Caco-2 (cell line): ENCODE results near the gene RAP2A. TPM values are rescaled to one million over a fixed set of nuclear protein-coding genes. Genes with fewer than 3 reads are reported as not detected.

Experiments used
- BruUV-seq: library from RNA; stranded (reverse); fragments of 400-500 nt; replicated peaks from 2 replicates; lab custom pipeline; 2021; lab: Mats Ljungman, UMichigan
- CTCF ChIA-PET: fragments of 300-600 bp; sonication (Branson Sonifier 250); formaldehyde crosslinking; loops from one replicate; lab custom pipeline; 2022; ENCODE audit warnings: antibody characterized with exemption; lab: Charles Lee
- POLR2A ChIA-PET: fragments of 300-600 bp; sonication (Branson Sonifier 250); formaldehyde crosslinking; loops from one replicate; lab custom pipeline; 2022; ENCODE audit warnings: antibody characterized with exemption; lab: Charles Lee
- DNase-seq, 2 experiments: peaks; one replicate each; pipeline versions ENCODE4 v3.0.0 to v3.0.0-alpha.2; 2020 to 2022
- H3K27me3 ChIP-seq: replicated peaks from 2 replicates; pipeline ENCODE4 v1.6.0; 2011; ENCODE audit warnings: low read length; ENCODE audit not compliant: control insufficient read depth, insufficient read depth
- H3K36me3 ChIP-seq: 2 replicates; pipeline ENCODE4 v1.5.1; 2011; ENCODE audit warnings: low read length; ENCODE audit not compliant: control insufficient read depth, insufficient read depth
- H3K4me1 ChIP-seq: fragments of 250-450 bp; sonication (Bioruptor Pico); 2 replicates; pipeline ENCODE4 v1.5.1; 2020; ENCODE audit warnings: mild to moderate bottlenecking
- H3K4me3 ChIP-seq: 2 replicates; pipeline ENCODE4 v1.5.1; 2011; ENCODE audit warnings: low read depth, mild to moderate bottlenecking, control low read depth, low read length
- H3K9me3 ChIP-seq: fragments of 250-450 bp; sonication (Bioruptor Pico); 2 replicates; pipeline ENCODE4 v1.5.1; 2020; ENCODE audit warnings: mild to moderate bottlenecking, moderate library complexity
- H3K27ac Mint-ChIP-seq: one replicate; pipeline ENCODE4 v1.8.0; 2022; ENCODE audit warnings: mixed read lengths; ENCODE audit not compliant: unreplicated experiment
- H3K27me3 Mint-ChIP-seq: one replicate; pipeline ENCODE4 v1.8.0; 2022; ENCODE audit warnings: mixed read lengths; ENCODE audit not compliant: insufficient read depth, unreplicated experiment
- H3K36me3 Mint-ChIP-seq: one replicate; pipeline ENCODE4 v1.8.0; 2022; ENCODE audit warnings: mild to moderate bottlenecking, mixed read lengths; ENCODE audit not compliant: insufficient read depth, unreplicated experiment
- H3K4me1 Mint-ChIP-seq: one replicate; pipeline ENCODE4 v1.8.0; 2022; ENCODE audit warnings: low read depth, mixed read lengths; ENCODE audit not compliant: unreplicated experiment
- H3K4me3 Mint-ChIP-seq: one replicate; pipeline ENCODE4 v1.8.0; 2022; ENCODE audit warnings: mild to moderate bottlenecking, moderate library complexity, mixed read lengths; ENCODE audit not compliant: unreplicated experiment
- H3K9me3 Mint-ChIP-seq: one replicate; pipeline ENCODE4 v1.8.0; 2022; ENCODE audit warnings: mixed read lengths; ENCODE audit not compliant: unreplicated experiment
- intact Hi-C: fragments of 100-400 bp; cut with micrococcal nuclease; formaldehyde crosslinking; loops from one replicate; pipeline ENCODE4 v1.10.0; 2022; ENCODE audit not compliant: unreplicated experiment
- total RNA-seq: library from RNA; stranded (reverse); gene quantifications from 2 replicates; pipeline ENCODE4 v1.2.3, GENCODE V29; 2022
- TF ChIP-seq, protein P1 (sequence below), 2 experiments: fragments of 200-600 bp in 1 of 2; IDR thresholded peaks; 1 replicate in 1 of 2; 2 replicates in 1 of 2; pipeline versions ENCODE4 v1.5.1 to v1.8.0; 2011 to 2022; ENCODE audit warnings: antibody characterized with exemption in 1 of 2, control low read depth in 1 of 2, inconsistent platforms in 1 of 2, low read depth in 1 of 2, low read length in 1 of 2, mild to moderate bottlenecking in 1 of 2, moderate library complexity in 1 of 2; ENCODE audit not compliant: insufficient read depth in 1 of 2, severe bottlenecking in 1 of 2, unreplicated experiment in 1 of 2

Gene RAP2A
- total RNA-seq, 1 experiment from 2014 or later: 19.7 TPM

DNA sequence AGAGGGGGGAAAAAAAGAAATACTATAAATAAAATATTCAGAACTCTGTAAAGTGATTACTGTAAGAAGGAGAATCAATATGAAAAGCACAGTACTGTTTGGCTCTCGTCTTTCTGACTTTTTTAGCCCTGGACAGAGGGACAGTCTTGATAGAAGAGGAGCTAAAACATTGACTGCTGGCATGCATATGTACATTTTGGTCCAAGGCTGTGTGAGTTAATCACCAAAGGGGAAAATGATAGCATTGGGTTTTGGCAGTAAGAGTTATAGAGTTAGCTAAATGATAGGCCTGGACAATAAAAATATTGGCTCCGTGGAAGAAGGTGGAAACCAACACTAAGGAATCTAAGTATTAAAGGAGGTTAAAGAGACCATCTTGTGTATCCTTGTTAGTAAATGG, 50.3 kb downstream of the RAP2A start:
- Histone ChIP-seq H3K36me3 (no peaks in the 10 kb centered on the region), H3K9me3 (no peaks in the 10 kb centered on the region), H3K4me3 (no peak overlapping the region), H3K4me1 (no peaks in the 10 kb centered on the region), H3K27me3 (no peaks in the 10 kb centered on the region)
- no peaks in the 10 kb centered on the region for H3K4me1 Mint-ChIP-seq
- no peaks in the 10 kb centered on the region for H3K36me3 Mint-ChIP-seq
- no peaks in the 10 kb centered on the region for H3K9me3 Mint-ChIP-seq
- H3K4me3 Mint-ChIP-seq: no peak overlapping the region
- ChIA-PET POLR2A (no interaction called here), CTCF (no interaction called here)
- H3K27ac Mint-ChIP-seq: no peak overlapping the region
- TF ChIP-seq, protein P1, sequence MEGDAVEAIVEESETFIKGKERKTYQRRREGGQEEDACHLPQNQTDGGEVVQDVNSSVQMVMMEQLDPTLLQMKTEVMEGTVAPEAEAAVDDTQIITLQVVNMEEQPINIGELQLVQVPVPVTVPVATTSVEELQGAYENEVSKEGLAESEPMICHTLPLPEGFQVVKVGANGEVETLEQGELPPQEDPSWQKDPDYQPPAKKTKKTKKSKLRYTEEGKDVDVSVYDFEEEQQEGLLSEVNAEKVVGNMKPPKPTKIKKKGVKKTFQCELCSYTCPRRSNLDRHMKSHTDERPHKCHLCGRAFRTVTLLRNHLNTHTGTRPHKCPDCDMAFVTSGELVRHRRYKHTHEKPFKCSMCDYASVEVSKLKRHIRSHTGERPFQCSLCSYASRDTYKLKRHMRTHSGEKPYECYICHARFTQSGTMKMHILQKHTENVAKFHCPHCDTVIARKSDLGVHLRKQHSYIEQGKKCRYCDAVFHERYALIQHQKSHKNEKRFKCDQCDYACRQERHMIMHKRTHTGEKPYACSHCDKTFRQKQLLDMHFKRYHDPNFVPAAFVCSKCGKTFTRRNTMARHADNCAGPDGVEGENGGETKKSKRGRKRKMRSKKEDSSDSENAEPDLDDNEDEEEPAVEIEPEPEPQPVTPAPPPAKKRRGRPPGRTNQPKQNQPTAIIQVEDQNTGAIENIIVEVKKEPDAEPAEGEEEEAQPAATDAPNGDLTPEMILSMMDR (IDR thresholded peaks at IDR 0.05; ENCODE audit: insufficient read depth in 1 of 2, low read depth in 1 of 2, low read length in 1 of 2, severe bottlenecking in 1 of 2, unreplicated experiment in 1 of 2): no peak
- no peaks in the 10 kb centered on the region for H3K27me3 Mint-ChIP-seq
- intact Hi-C loops: no loop called here
- no peak for DNase-seq
- BruUV-seq: no TSS peak

- Mint-ChIP-seq H3K9me3 (peaks cover 5% of the 10 kb centered on the region), H3K4me1 (no peaks in the 10 kb centered on the region), H3K4me3 (no peak overlapping the region), H3K27me3 (no peaks in the 10 kb centered on the region), H3K27ac (no peak overlapping the region), H3K36me3 (no peaks in the 10 kb centered on the region)
- DNase-seq: no peak
- intact Hi-C loops: no loop called here
- no peaks in the 10 kb centered on the region for H3K27me3 ChIP-seq
- TF ChIP-seq, protein P1 (IDR thresholded peaks at IDR 0.05; ENCODE audit: insufficient read depth in 1 of 2, low read depth in 1 of 2, low read length in 1 of 2, severe bottlenecking in 1 of 2, unreplicated experiment in 1 of 2): no peak
- ChIA-PET CTCF (no interaction called here), POLR2A (no interaction called here)
- no peaks in the 10 kb centered on the region for H3K36me3 ChIP-seq
- H3K4me1 ChIP-seq: no peaks in the 10 kb centered on the region
- BruUV-seq: no TSS peak
- H3K9me3 ChIP-seq: peaks cover 3% of the 10 kb centered on the region
- H3K4me3 ChIP-seq: no peak overlapping the region
These were observed 51.4 kb downstream of the RAP2A start for GRCh38 chr13:97485320-97485719.

- Mint-ChIP-seq H3K36me3 (no peaks in the 10 kb centered on the region), H3K4me1 (no peaks in the 10 kb centered on the region), H3K4me3 (no peak overlapping the region), H3K27ac (no peak overlapping the region), H3K9me3 (peaks cover 19% of the 10 kb centered on the region), H3K27me3 (no peaks in the 10 kb centered on the region)
- DNase-seq: no peak
- intact Hi-C loops: no loop called here
- TF ChIP-seq, protein P1 (IDR thresholded peaks at IDR 0.05; ENCODE audit: insufficient read depth in 1 of 2, low read depth in 1 of 2, low read length in 1 of 2, severe bottlenecking in 1 of 2, unreplicated experiment in 1 of 2): no peak
- no peaks in the 10 kb centered on the region for H3K27me3 ChIP-seq
- H3K9me3 ChIP-seq: peaks cover 13% of the 10 kb centered on the region
- POLR2A ChIA-PET: no interaction called here
- H3K4me1 ChIP-seq: no peaks in the 10 kb centered on the region
- no peaks in the 10 kb centered on the region for H3K36me3 ChIP-seq
- CTCF ChIA-PET: no interaction called here
- BruUV-seq: no TSS peak
- H3K4me3 ChIP-seq: no peak overlapping the region
These were observed 56.8 kb downstream of the RAP2A start for GRCh38 chr13:97490702-97491307.
